Activated CD4-positive, alpha-beta T cell treated with anti-CD3 and anti-CD28 coated beads, Interleukin-2, Interleukin-6, amounts not matched to agents 100 ng/mL and 50 ng/mL, durations not matched to agents 16 hours and 8 hours (primary cell): ENCODE data around the gene CFAP43.

Experiments
- DNase-seq: peaks from one replicate; pipeline ENCODE4 v3.0.0-alpha.2; 2020

The CFAP43 gene

GRCh38 chr10:104090611-104091010, 141.6 kb downstream of the CFAP43 start:
- no peak for DNase-seq

- no peak for DNase-seq
These were observed 142.5 kb downstream of the CFAP43 start for GRCh38 chr10:104089621-104090020.

- DNase-seq: no peak
These were observed 143.9 kb downstream of the CFAP43 start for GRCh38 chr10:104088239-104088638.

- DNase-seq: no peak
These were observed 146.3 kb downstream of the CFAP43 start, which contains the start of gene COL17A1 for GRCh38 chr10:104085801-104086400. TSS of gene COL17A1 (minus strand) at chr10:104085880. CDS start at chr10:104080673, 5,207 bp downstream.

- no peak for DNase-seq
These were observed 147.6 kb downstream of the CFAP43 start for GRCh38 chr10:104084482-104085142.

GRCh38 chr10:104081998-104082397, 150.2 kb downstream of the CFAP43 start:
- DNase-seq: no peak

- peak; percentile 24 for DNase-seq
These were observed 151.4 kb downstream of the CFAP43 start for GRCh38 chr10:104080762-104081161.
